Measurements from ENCODE around the gene GDE1. TPM values are rescaled to one million over a fixed set of nuclear protein-coding genes. Genes with fewer than 3 reads are reported as not detected.

GDE1 gene
- total and polyA plus RNA-seq, 2 experiments from 2014 or later, result 77.6 to 99.9 TPM

- no peaks in the 10 kb centered on the region for H3K9me2 ChIP-seq (replicated peaks; ENCODE audit: insufficient read depth)
- H3K9me3 ChIP-seq (ENCODE audit: low read depth), result no peaks in the 10 kb centered on the region
- DNase-seq (ENCODE audit: low spot score), result peak; percentile 72
- peak overlapping the region; percentile 88 for H2AFZ ChIP-seq
- no peaks in the 10 kb centered on the region for H4K20me1 ChIP-seq (ENCODE audit: insufficient read depth, poor library complexity, severe bottlenecking)
- H3K4me1 ChIP-seq (ENCODE audit: insufficient read depth), result no peaks in the 10 kb centered on the region
- peak overlapping the region; percentile 93 for H3K27ac ChIP-seq
- TF ChIP-seq EZH2 (IDR thresholded peaks at IDR 0.05; ENCODE audit: borderline replicate concordance) (no peak), CTCF (IDR thresholded peaks at IDR 0.05; ENCODE audit: poor library complexity) (no peak), EZH2phosphoT487 (IDR thresholded peaks at IDR 0.05; ENCODE audit: low read depth, severe bottlenecking, unreplicated experiment) (no peak)
- H3K4me2 ChIP-seq, result peak overlapping the region; percentile 80
- peak overlapping the region; percentile 71 for H3K4me3 ChIP-seq
- peaks cover 34% of the 10 kb centered on the region for H3K79me2 ChIP-seq
- no peaks in the 10 kb centered on the region for H3K36me3 ChIP-seq (replicated peaks; ENCODE audit: insufficient read depth, low read depth)
- 15% methylated on average over 19 of the region's 19 CpGs for WGBS (ENCODE audit: low lambda C conversion rate, missing lambda C conversion rate)
- no peaks in the 10 kb centered on the region for H3K27me3 ChIP-seq
These were observed 34.3 kb upstream of the GDE1 start for GRCh38 chr16:19555938-19556771.

GRCh38 chr16:19555186-19555937, 33.5 kb upstream of the GDE1 start, which contains the start of gene VPS35L:
Gene VPS35L (plus strand): TSS chr16:19555703. CDS start chr16:19555730, 27 bp downstream.
- Histone ChIP-seq H3K27me3 (no peaks in the 10 kb centered on the region), H3K4me2 (peak within 1 kb of the TSS; percentile 84), H3K79me2 (peaks cover 28% of the 10 kb centered on the region), H3K36me3 (replicated peaks; ENCODE audit: insufficient read depth, low read depth) (no peaks in the 10 kb centered on the region), H3K4me3 (peak within 1 kb of the TSS; percentile 71), H4K20me1 (ENCODE audit: insufficient read depth, poor library complexity, severe bottlenecking) (no peaks in the 10 kb centered on the region), H3K9me2 (replicated peaks; ENCODE audit: insufficient read depth) (no peaks in the 10 kb centered on the region), H3K9me3 (ENCODE audit: low read depth) (no peaks in the 10 kb centered on the region), H3K4me1 (ENCODE audit: insufficient read depth) (no peaks in the 10 kb centered on the region), H2AFZ (peak within 1 kb of the TSS; percentile 93), H3K27ac (peak within 1 kb of the TSS; percentile 93)
- DNase-seq (ENCODE audit: low spot score), result peak; percentile 99
- TF ChIP-seq EZH2 (IDR thresholded peaks at IDR 0.05; ENCODE audit: borderline replicate concordance), result no peak
- TF ChIP-seq CTCF (IDR thresholded peaks at IDR 0.05; ENCODE audit: poor library complexity), result peak; percentile 79
- WGBS (ENCODE audit: low lambda C conversion rate, missing lambda C conversion rate), result under 1% methylated on average over 49 of the region's 53 CpGs

- no peak overlapping the region for H3K4me3 ChIP-seq
- no peak overlapping the region for H3K27ac ChIP-seq
- TF ChIP-seq CTCF (IDR thresholded peaks at IDR 0.05; ENCODE audit: poor library complexity) (no peak), EZH2phosphoT487 (IDR thresholded peaks at IDR 0.05; ENCODE audit: low read depth, severe bottlenecking, unreplicated experiment) (no peak), EZH2 (IDR thresholded peaks at IDR 0.05; ENCODE audit: borderline replicate concordance) (no peak)
- no peaks in the 10 kb centered on the region for H3K27me3 ChIP-seq
- H3K79me2 ChIP-seq, result no peaks in the 10 kb centered on the region
- H3K4me1 ChIP-seq (ENCODE audit: insufficient read depth), result no peaks in the 10 kb centered on the region
- no peaks in the 10 kb centered on the region for H3K9me2 ChIP-seq (replicated peaks; ENCODE audit: insufficient read depth)
- H3K36me3 ChIP-seq (replicated peaks; ENCODE audit: insufficient read depth, low read depth), result no peaks in the 10 kb centered on the region
- no peaks in the 10 kb centered on the region for H4K20me1 ChIP-seq (ENCODE audit: insufficient read depth, poor library complexity, severe bottlenecking)
- no peak for DNase-seq (ENCODE audit: low spot score)
- H2AFZ ChIP-seq, result no peak overlapping the region
- no peak overlapping the region for H3K4me2 ChIP-seq
- no peaks in the 10 kb centered on the region for H3K9me3 ChIP-seq (ENCODE audit: low read depth)
These were observed 27.8 kb upstream of the GDE1 start for GRCh38 chr16:19549673-19550072.
